Liver (tissue), 3 donors: ENCODE data around the gene HSPA8.
"Not testable (repeated sequence)": the region's sequence is repeated elsewhere in the genome, so short reads cannot be mapped to it uniquely, and the experiment has no call there.

Experiments used
- EGR1 ChIP-seq, 2 donors: IDR thresholded peaks; 2 replicates each; pipeline ENCODE4 v1.6.1; 2016 to 2018; ENCODE audit warnings: antibody characterized with exemption in 2 of 2, low read depth in 2 of 2
- HNF4A ChIP-seq, 2 donors: conservative IDR thresholded peaks; 2 replicates each; pipeline ENCODE4 v1.6.1; 2016; ENCODE audit warnings: antibody characterized with exemption in 2 of 2, mild to moderate bottlenecking in 2 of 2
- JUND ChIP-seq, 2 donors: IDR thresholded peaks; 2 replicates each; pipeline ENCODE4 v1.6.1; 2016; ENCODE audit warnings: antibody characterized with exemption in 2 of 2
- TF ChIP-seq, protein P1 (sequence below): fragments of 150-350 bp; IDR thresholded peaks from 2 replicates; pipeline ENCODE4 v1.5.1; 2017; ENCODE audit warnings: improper control_type of control experiment, low read depth, low read length; ENCODE audit not compliant: missing input control
- donor health status: healthy.
- donor health status: healthy.

DNA sequence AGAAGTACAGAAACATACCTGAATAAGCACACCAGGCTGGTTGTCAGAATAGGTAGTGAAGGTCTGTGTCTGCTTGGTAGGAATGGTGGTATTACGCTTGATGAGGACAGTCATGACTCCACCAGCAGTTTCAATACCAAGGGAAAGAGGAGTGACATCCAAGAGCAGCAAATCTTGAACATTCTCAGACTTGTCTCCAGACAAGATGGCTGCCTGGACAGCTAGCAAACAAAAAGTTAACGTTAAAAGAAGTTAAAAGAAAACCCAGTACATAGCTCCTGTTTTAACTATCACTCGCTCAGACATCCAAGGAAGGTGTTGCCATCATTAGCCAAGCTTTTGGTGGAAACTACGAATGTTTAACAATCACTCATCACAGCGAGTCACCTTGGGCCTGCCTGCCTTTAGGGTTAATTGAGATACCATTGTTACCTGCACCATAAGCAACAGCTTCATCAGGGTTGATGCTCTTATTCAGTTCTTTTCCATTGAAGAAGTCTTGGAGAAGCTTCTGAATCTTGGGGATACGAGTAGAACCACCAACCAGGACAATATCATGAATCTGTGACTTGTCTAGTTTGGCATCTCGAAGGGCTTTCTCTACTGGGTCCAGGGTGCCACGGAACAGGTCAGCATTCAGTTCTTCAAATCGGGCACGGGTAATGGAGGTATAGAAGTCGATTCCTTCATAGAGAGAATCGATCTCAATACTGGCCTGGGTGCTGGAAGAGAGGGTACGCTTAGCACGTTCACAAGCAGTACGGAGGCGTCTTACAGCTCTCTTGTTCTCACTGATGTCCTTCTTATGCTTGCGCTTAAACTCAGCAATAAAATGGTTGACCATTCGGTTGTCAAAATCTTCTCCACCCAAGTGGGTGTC, 2.7 kb downstream of the HSPA8 start:
- not testable (repeated sequence) for TF ChIP-seq HNF4A (conservative IDR thresholded peaks at IDR 0.05); EGR1 (IDR thresholded peaks at IDR 0.05; ENCODE audit: low read depth in 2 of 2); JUND (IDR thresholded peaks at IDR 0.05)
- TF ChIP-seq, protein P1, sequence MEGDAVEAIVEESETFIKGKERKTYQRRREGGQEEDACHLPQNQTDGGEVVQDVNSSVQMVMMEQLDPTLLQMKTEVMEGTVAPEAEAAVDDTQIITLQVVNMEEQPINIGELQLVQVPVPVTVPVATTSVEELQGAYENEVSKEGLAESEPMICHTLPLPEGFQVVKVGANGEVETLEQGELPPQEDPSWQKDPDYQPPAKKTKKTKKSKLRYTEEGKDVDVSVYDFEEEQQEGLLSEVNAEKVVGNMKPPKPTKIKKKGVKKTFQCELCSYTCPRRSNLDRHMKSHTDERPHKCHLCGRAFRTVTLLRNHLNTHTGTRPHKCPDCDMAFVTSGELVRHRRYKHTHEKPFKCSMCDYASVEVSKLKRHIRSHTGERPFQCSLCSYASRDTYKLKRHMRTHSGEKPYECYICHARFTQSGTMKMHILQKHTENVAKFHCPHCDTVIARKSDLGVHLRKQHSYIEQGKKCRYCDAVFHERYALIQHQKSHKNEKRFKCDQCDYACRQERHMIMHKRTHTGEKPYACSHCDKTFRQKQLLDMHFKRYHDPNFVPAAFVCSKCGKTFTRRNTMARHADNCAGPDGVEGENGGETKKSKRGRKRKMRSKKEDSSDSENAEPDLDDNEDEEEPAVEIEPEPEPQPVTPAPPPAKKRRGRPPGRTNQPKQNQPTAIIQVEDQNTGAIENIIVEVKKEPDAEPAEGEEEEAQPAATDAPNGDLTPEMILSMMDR = not testable (repeated sequence)
